Esophagus muscularis mucosa (tissue), 4 donors: ENCODE measurements around the gene ADK. TPM values are rescaled to one million over a fixed set of nuclear protein-coding genes. Genes with fewer than 3 reads are reported as not detected.
"Not testable (repeated sequence)": the region's sequence is repeated elsewhere in the genome, so short reads cannot be mapped to it uniquely, and the experiment has no call there.

Experiments
- DNase-seq: peaks from one replicate; pipeline ENCODE4 v3.0.0-alpha.2; 2017; ENCODE audit errors: extremely low spot score
- H3K27ac ChIP-seq, 4 donors: fragments of 200-600 bp; sonication (generic); replicated peaks in 1 of 4; 1 replicate in 3 of 4; 2 replicates in 1 of 4; pipeline ENCODE4 v1.5.1; 2016 to 2019; ENCODE audit warnings: mild to moderate bottlenecking in 1 of 4
- H3K27me3 ChIP-seq, 4 donors: fragments of 200-600 bp; sonication (generic); one replicate each; pipeline versions ENCODE4 v1.5.1 to v1.6.0; 2016 to 2019
- H3K36me3 ChIP-seq, 4 donors: fragments of 200-600 bp; sonication (generic); one replicate each; pipeline ENCODE4 v1.5.1; 2016 to 2019
- H3K4me1 ChIP-seq, 4 donors: fragments of 200-600 bp; sonication (generic); one replicate each; pipeline ENCODE4 v1.5.1; 2016 to 2019
- H3K4me3 ChIP-seq, 4 donors: fragments of 200-600 bp; sonication (generic); 1 replicate in 2 of 4; 2 replicates in 2 of 4; pipeline ENCODE4 v1.5.1; 2016 to 2019; ENCODE audit warnings: mild to moderate bottlenecking in 4 of 4, moderate library complexity in 1 of 4
- H3K9me3 ChIP-seq, 4 donors: fragments of 200-600 bp; sonication (generic); 1 replicate in 3 of 4; 2 replicates in 1 of 4; pipeline ENCODE4 v1.5.1; 2016 to 2019
- CTCF ChIP-seq, 3 experiments: fragments of 200-600 bp in 2 of 3; fragments of 450-650 bp in 1 of 3; sonication (generic) in 2 of 3; IDR thresholded peaks; one replicate each; pipeline ENCODE4 v1.5.1; 2017 to 2019; ENCODE audit warnings: antibody characterized with exemption in 3 of 3, mild to moderate bottlenecking in 2 of 3, moderate library complexity in 1 of 3
- EP300 ChIP-seq: sonication (generic); formaldehyde crosslinking; IDR thresholded peaks from one replicate; pipeline ENCODE4 v1.6.1; 2017; ENCODE audit warnings: antibody characterized with exemption
- POLR2A ChIP-seq: fragments of 450-650 bp; IDR thresholded peaks from one replicate; pipeline ENCODE4 v1.6.1; 2017; ENCODE audit warnings: antibody characterized with exemption, moderate library complexity, mild to moderate bottlenecking, low read depth
- POLR2AphosphoS5 ChIP-seq, 2 donors: sonication (generic); formaldehyde crosslinking; IDR thresholded peaks; one replicate each; pipeline ENCODE4 v1.6.1; 2017; ENCODE audit warnings: antibody characterized with exemption in 2 of 2
- WGBS: methylation state at CpG from one replicate; pipeline ENCODE4 v1.1.5; 2018; 5-methylcytosine and 5-hydroxymethylcytosine counted together
- intact Hi-C: fragments of 100-400 bp; cut with DNase I; formaldehyde crosslinking; loops from one replicate; pipeline ENCODE4 v1.15.1; 2023
- total RNA-seq, 4 donors: library from RNA; depleted of rRNA; stranded (reverse); fragments of >200 nt; gene quantifications; one replicate each; pipeline versions ENCODE4 v1.1.0 to v1.2.1, GENCODE V29; 2016

ADK gene
- total RNA-seq, 4 donors from 2014 or later: 20.2 to 23.3 (median 21.2) TPM

DNA sequence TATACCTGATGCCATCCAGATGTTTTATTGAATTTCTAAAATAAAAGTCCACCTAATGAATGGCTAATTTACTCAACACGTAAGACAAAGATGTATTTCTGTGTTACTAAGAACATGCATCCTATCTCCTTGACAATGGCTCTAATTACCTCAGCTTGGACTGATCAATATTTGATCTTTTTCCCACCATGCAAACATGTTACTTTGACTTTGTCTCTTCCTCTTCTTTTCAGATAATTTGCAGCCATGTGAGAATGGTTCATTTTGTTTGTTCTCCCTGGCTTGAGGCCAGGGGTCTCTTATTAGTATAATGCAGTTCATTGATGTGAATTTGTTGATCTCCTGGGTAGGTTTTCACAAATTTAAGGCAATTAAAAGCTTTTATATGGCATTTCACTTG is 302.1 kb downstream of the ADK start:
- WGBS: 85% methylated on average over 1 of the region's 1 CpG
- Histone ChIP-seq H3K4me1 (no peaks in the 10 kb centered on the region), H3K27ac (no peak overlapping the region), H3K4me3 (no peak overlapping the region), H3K36me3 (no peaks in the 10 kb centered on the region), H3K9me3 (no peaks in the 10 kb centered on the region), H3K27me3 (no peaks in the 10 kb centered on the region)
- intact Hi-C loops: no loop called here
- TF ChIP-seq POLR2A (no peak), POLR2AphosphoS5 (IDR thresholded peaks at IDR 0.05) (no peak), CTCF (IDR thresholded peaks at IDR 0.05) (no peak), EP300 (no peak)
- no peak for DNase-seq

DNA sequence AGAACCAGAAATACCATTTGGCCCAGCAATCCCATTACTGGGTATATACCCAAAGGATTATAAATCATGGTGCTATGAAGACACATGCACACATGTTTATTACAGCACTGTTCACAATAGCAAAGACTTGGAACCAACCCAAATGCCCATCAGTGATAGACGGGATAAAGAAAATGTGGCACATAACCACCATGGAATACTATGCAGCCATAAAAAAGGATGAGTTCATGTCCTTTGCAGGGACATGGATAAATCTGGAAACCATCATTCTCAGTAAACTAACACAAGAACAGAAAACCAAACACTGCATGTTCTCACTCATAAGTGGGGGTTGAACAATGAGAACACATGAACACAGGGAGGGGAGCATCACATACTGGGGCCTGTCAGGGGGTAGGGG is 306.5 kb downstream of the ADK start:
- H3K4me1 ChIP-seq: peaks cover 0 to 12% (median 8%) of the 10 kb centered on the region in 4 donors
- H3K9me3 ChIP-seq, H3K36me3 ChIP-seq, H3K4me3 ChIP-seq, H3K27ac ChIP-seq, DNase-seq, H3K27me3 ChIP-seq, intact Hi-C loops: not testable (repeated sequence)
- WGBS: 93% methylated on average over 1 of the region's 1 CpG

GRCh38 chr10:74460812-74461211 is 309.8 kb downstream of the ADK start:
- intact Hi-C loops: no loop called here
- H3K9me3 ChIP-seq: no peaks in the 10 kb centered on the region
- H3K4me3 ChIP-seq: no peak overlapping the region
- H3K27ac ChIP-seq: peak overlapping the region; percentile 5 to 31 (median 20)
- TF ChIP-seq POLR2A (no peak), CTCF (IDR thresholded peaks at IDR 0.05) (no peak), POLR2AphosphoS5 (IDR thresholded peaks at IDR 0.05) (no peak), EP300 (no peak)
- H3K27me3 ChIP-seq: no peaks in the 10 kb centered on the region
- WGBS: 25% methylated on average over 1 of the region's 1 CpG
- no peaks in the 10 kb centered on the region for H3K36me3 ChIP-seq
- peaks cover 0 to 12% (median 8%) of the 10 kb centered on the region in 4 donors for H3K4me1 ChIP-seq
- no peak for DNase-seq

GRCh38 chr10:74474022-74474713 is 323.1 kb downstream of the ADK start:
- Histone ChIP-seq H3K4me3 (no peak overlapping the region), H3K9me3 (no peaks in the 10 kb centered on the region), H3K27ac (no peak overlapping the region), H3K4me1 (no peaks in the 10 kb centered on the region), H3K36me3 (no peaks in the 10 kb centered on the region), H3K27me3 (no peaks in the 10 kb centered on the region)
- DNase-seq: no peak
- no peak for TF ChIP-seq CTCF (IDR thresholded peaks at IDR 0.05)
- no peak for TF ChIP-seq EP300
- TF ChIP-seq POLR2AphosphoS5 (IDR thresholded peaks at IDR 0.05): no peak
- TF ChIP-seq POLR2A: no peak
- WGBS: 98% methylated on average over 7 of the region's 7 CpGs
- intact Hi-C loops: no loop called here

- H3K27ac ChIP-seq, H3K4me1 ChIP-seq, H3K4me3 ChIP-seq, H3K36me3 ChIP-seq, H3K9me3 ChIP-seq, DNase-seq, H3K27me3 ChIP-seq, intact Hi-C loops: not testable (repeated sequence)
- WGBS: 94% methylated on average over 10 of the region's 10 CpGs
Measured at GRCh38 chr10:74476162-74476706, 325.2 kb downstream of the ADK start.

- intact Hi-C loops: no loop called here
- Histone ChIP-seq H3K27ac (no peak overlapping the region), H3K4me3 (no peak overlapping the region), H3K9me3 (no peaks in the 10 kb centered on the region), H3K27me3 (no peaks in the 10 kb centered on the region), H3K4me1 (no peaks in the 10 kb centered on the region), H3K36me3 (no peaks in the 10 kb centered on the region)
- DNase-seq: no peak
- TF ChIP-seq CTCF (IDR thresholded peaks at IDR 0.05) (no peak), POLR2A (no peak), POLR2AphosphoS5 (IDR thresholded peaks at IDR 0.05) (no peak), EP300 (no peak)
- 100% methylated on average over 1 of the region's 1 CpG for WGBS
Measured at GRCh38 chr10:74480778-74481177, 329.8 kb downstream of the ADK start.
